ENCODE data around the gene ZFP36L2.

Gene ZFP36L2

GRCh38 chr2:43224131-43224570, 2.3 kb downstream of the ZFP36L2 start:
- peak in 41 of 58 donors; percentile 12 to 68 (median 41) for DNase-seq

- DNase-seq = no peak
Measured at GRCh38 chr2:43223521-43224001, 2.8 kb downstream of the ZFP36L2 start.

- DNase-seq = no peak
Measured at GRCh38 chr2:43222475-43223309, 3.7 kb downstream of the ZFP36L2 start.

- peak; percentile 20 to 95 (median 84) for DNase-seq
Measured at GRCh38 chr2:43221763-43222474, 4.5 kb downstream of the ZFP36L2 start.

GRCh38 chr2:43221124-43221762, 5.2 kb downstream of the ZFP36L2 start:
- DNase-seq = peak in 21 of 58 donors; percentile 10 to 44 (median 22)

- no peak for DNase-seq
Measured at GRCh38 chr2:43220760-43221123, 5.7 kb downstream of the ZFP36L2 start.

GRCh38 chr2:43220229-43220751, 6.1 kb downstream of the ZFP36L2 start:
- peak in 1 of 58 donors; percentile 61 for DNase-seq

GRCh38 chr2:43219383-43220228, 6.8 kb downstream of the ZFP36L2 start:
- DNase-seq = peak in 56 of 58 donors; percentile 11 to 90 (median 73)

GRCh38 chr2:43218702-43219382, 7.6 kb downstream of the ZFP36L2 start:
- peak in 5 of 58 donors; percentile 22 to 59 (median 34) for DNase-seq

GRCh38 chr2:43218155-43218701, 8.2 kb downstream of the ZFP36L2 start:
- DNase-seq = peak in 3 of 58 donors; percentile 13 to 59 (median 34)

GRCh38 chr2:43217228-43218154, 8.9 kb downstream of the ZFP36L2 start:
- DNase-seq = no peak

- no peak for DNase-seq
Measured at GRCh38 chr2:43216629-43217028, 9.8 kb downstream of the ZFP36L2 start.

- no peak for DNase-seq
Measured at GRCh38 chr2:43215673-43216255, 10.6 kb downstream of the ZFP36L2 start.

- no peak for DNase-seq
Measured at GRCh38 chr2:43214253-43214652, 12.2 kb downstream of the ZFP36L2 start.

GRCh38 chr2:43212931-43213330, 13.5 kb downstream of the ZFP36L2 start:
- DNase-seq = peak in 15 of 58 donors; percentile 7 to 38 (median 22)

- no peak for DNase-seq
Measured at GRCh38 chr2:43212216-43212835, 14.1 kb downstream of the ZFP36L2 start.

All from anterior cingulate cortex (tissue), 58 donors.